ENCODE data around the gene TBC1D8.
"Not testable (repeated sequence)": the region's sequence is repeated elsewhere in the genome, so short reads cannot be mapped to it uniquely, and the experiment has no call there.

The TBC1D8 gene

GRCh38 chr2:101151146-101151858 is at the start of gene TBC1D8:
Gene TBC1D8, minus strand, starts transcription at chr2:101151382. Its CDS starts 129 bp downstream, at chr2:101151253.
- peak; percentile 76 for DNase-seq

- no peak for DNase-seq
These were observed 49.5 kb upstream of the TBC1D8 start for GRCh38 chr2:101200676-101201075.

- DNase-seq: no peak
These were observed 48.1 kb upstream of the TBC1D8 start for GRCh38 chr2:101199251-101199791.

DNA sequence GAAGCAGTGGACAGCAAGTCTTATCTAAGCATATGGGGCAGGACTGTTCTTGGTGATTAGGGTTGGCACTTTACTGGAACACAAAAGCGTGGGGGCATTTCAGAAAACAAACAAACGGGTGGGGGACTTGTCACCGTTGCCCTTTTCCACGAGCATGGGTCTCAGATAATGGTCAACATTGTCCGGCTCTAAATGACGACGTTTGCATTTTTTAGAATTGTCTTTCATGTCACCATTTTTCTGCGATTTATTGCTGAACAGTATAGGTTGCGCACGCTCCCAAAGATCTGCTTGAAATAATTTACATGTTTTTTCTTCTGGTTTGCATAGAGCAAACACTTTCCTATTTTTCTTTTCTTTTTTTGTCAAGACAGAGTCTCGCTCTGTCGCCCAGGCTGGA is 46.6 kb upstream of the TBC1D8 start:
- DNase-seq: no peak

DNA sequence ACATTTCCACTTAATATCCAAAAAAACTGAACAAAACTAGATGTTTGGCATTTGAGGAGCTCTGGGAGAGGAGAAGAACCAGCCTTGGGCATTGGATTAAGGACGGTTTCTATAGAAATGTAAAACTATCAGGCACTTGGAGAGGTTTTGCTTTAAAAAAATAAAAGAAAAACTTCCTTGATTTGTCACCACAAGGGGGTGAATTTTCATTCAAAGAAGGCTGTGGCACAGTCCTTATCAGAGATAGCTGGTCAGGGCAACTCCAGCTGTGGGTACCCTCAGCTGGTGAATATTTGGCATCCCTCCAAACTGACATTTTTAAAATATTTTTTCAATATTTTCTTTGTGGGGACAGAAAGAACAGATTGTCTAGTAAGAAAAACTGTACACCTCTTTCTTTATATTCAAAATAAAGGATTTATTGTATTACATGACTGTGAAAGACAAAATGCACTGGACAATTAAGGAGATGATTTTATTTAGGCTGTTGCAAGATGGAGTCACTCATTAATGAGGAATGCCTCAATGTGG is 46.1 kb upstream of the TBC1D8 start:
- DNase-seq: no peak

GRCh38 chr2:101195871-101196661 is 44.9 kb upstream of the TBC1D8 start:
- no peak for DNase-seq

GRCh38 chr2:101193033-101193626 is 41.9 kb upstream of the TBC1D8 start:
- DNase-seq: no peak

DNA sequence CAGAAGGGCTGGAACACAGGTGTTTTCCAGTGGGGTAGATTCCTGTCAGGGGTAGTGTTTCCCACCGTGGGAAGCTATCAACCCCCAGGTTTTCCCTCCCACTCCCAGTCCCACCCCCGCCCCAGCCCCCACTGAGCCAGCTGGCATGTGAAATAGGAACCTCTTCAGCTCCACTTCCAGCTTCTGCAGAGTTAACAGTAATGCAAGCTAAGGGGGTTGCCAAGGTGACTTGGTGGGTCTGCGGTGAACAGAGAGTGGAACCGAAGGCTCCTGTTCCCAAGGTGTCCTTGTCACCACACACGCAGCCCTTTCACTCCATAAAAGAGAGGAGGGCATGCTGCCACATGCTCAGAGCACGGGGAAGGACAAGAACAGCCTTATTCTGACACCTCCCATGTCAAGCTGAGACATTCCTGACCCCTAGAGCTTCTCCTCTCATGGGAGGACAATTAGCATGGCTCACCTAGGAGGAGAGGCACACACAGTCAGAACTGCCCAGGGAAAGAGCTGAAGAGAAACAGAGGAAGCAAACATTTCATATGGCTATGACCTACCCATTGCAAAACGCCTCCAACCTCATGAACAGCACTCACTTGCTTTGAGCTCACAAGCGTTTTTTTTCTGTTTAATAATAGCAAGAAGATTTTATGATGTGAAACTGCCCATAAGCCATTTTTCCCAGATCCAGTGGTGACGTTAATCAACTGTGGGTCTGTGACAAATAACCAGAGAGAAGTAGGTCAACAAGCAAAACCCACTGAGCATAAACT is 39.8 kb upstream of the TBC1D8 start:
- no peak for DNase-seq

DNA sequence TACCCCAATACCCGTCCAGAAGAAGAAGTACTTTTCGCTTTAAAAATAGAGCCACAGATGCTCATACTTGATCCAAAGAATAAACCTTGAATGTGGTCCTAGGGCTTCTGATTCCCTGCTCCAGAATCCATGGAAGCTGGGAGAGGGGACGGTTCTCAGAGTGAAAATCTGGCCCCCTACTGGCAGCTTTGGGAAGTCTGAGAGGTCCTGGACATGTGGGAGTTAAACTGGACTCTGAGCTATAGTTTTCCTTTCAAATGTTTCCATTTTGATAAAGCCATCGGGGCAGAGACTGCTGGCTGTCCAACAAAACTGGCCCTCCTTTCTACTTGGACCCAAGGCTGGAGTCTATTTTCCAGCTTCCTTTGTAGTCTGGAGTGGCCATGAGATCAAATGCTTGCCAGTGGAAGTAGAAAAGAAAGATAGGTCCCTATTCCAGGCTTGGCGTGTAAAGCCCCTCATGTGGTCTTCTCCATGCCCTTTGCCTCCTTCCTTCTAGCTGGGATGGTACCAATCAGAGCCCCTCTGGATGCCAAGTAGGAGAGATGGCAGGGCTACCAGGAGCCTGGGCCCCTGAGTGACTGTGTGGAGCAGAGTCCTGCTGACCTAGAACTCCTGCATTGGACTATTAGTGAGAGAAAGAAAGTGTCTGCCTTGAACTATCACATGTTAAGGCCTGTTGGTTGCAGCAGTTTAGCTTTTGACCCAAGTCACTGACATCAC is 37.7 kb upstream of the TBC1D8 start:
- DNase-seq: no peak

DNA sequence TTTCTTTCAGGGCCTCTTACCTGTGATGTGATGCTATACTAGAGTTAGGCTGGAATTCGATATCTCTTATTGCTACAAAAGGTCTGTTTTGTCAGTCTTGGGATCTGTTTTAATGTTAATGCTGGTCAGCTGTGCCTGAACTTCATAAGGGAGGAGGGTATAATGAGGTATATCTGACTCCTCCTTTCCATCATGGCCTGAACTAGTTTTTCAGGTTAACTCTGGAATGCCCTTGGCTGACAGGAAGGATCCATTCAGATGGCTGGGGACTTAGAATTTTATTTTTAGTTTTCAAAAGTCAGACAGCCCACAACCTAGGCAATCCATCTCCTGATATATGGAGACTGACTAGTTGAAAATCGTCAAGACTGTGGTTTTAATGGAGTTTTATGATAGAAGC is 35.9 kb upstream of the TBC1D8 start:
- no peak for DNase-seq

GRCh38 chr2:101185656-101186055 is 34.5 kb upstream of the TBC1D8 start:
- no peak for DNase-seq

DNA sequence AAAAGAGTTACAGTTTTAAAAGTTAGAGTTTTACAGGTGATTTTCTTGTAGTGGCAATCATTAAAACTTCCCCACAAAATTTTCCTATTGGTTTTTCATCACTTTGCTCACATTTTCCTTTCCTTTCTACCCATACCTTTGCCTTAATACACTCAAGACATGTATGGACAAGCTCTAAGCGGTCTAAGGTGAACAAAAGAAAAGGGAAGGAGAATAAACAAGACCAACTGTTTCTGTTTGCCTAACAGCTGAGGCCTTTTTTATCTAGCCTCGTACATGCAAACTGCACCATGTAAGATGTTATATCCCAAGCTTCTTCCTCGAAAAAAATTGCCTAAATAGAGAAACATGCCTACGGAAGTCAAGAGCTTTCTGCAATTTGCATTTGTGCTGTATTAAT is 33.9 kb upstream of the TBC1D8 start:
- DNase-seq: no peak

DNA sequence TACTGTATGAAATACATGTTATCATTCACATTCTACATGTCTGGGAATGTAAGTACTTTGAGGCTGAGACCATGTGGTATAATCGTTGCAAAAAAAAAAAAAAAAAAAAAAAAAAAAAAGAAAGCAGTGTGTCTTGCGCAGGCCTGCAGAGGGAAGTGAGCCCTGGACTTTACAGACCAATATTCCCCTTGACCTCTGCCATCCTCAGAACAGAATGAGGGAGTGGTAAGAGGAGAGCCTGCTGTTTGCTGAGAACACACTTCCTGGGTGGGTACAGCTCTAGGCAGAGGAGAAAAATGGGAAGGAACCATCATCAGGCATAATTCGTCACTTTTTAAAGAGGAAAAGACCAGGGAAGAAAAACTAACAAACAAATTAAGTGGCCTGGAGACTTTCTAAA is 28.8 kb upstream of the TBC1D8 start:
- no peak for DNase-seq

GRCh38 chr2:101176803-101177202 is 25.6 kb upstream of the TBC1D8 start:
- no peak for DNase-seq

DNA sequence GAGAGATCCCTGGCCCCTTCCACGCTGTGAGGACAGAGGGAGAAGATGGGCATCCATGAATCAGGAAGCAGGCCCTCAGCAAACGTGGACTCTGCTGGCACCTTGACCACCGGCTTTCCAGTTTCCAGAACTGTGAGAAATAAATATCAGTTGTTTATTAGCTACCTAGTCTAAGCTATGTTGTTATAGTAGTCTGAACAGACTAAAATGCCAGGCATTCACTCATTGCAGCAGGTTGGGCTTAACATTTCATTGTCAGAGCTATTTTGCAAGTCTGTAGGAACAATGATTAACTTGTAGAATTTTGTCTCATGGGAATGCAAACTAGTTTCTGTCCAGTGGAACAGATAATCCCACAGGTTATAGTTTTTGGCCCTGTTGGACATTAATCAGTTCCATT is 24.8 kb upstream of the TBC1D8 start:
- DNase-seq: no peak

DNA sequence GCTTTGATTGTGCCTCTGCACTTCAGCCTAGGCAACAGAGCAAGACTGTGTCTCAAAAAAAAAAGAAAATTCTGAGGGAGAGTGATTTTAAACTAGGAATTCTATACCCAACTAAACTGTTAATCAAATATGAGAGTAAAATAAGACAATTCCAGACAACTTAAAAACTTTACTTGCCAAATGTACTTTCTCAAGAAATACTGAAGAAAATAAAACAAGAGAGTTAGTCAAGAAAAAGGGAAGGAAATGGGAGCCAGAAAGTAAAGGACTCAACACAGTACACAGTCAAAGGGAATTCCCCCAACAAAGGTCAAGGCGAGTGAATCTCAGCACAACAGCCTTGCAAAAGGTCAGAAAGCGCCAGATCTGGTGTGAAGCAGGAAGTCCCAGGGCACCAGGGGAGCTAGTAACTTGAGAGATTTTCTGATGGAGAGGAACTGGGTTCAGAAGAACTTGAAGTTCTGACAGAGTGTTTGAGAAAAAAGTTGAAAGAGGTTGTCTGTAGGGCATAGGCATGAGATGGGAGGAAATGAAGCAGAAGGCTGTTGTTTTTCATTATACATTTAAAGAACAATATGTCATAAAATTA is 22.6 kb upstream of the TBC1D8 start:
- no peak for DNase-seq

DNA sequence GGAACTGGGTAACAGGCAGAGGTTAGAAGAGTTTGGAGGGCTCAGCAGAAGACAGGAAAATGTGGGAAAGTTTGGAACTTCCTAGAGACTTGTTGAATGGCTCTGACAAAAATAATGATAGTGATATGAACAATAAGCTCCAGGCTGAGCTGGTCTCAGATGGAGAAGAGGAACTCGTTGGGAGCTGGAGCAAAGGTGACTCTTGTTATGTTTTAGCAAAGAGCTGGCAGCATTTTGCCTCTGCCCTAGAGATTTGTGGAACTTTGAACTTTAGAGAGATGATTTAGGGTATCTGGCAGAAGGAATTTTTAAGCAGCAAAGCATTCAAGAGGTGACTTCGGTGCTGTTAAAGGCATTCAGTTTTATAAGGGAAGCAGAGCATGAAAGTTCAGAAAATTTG is 18.6 kb upstream of the TBC1D8 start:
- not testable (repeated sequence) for DNase-seq

- DNase-seq: no peak
These were observed 17.5 kb upstream of the TBC1D8 start for GRCh38 chr2:101168706-101169105.

DNA sequence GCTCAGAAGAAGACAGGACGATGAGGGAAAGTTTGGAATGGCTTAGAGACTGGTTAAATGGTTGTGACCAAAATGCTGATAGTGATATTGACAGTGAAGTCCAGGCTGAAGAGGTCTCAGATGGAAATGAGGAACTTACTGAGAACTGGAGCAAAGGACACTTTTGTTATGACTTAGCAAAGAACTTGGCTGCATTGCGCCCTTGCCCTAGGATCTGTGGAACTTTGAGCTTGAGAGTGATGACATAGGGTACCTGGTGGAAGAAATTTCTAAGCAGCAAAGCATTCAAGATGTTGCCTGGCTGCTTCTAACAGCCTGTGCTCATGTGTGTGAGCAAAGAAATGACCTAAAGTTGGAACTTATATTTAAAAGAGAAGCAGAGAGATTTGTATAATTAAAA is 16.4 kb upstream of the TBC1D8 start:
- DNase-seq: not testable (repeated sequence)

DNA sequence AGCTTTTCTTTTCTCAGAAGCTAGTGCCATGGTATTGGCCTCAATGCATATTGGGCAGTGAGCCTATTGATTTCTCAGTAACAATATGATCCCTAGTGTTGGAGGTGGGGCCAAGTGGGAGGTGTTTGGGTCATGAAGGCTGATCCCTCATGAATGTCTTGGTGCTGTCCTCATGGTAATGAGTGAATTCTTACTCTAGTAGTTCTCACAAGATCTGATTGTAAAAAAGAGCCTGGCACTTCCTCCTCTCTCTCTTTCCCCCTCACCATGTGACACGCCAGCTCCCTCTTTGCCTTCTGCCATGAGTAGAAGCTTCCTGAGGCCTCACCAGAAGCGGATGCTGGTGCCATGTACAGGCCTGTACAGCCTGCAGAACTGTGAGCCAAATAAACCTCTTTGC is 12.8 kb upstream of the TBC1D8 start:
- DNase-seq: no peak

- no peak for DNase-seq
These were observed 11.6 kb upstream of the TBC1D8 start for GRCh38 chr2:101162561-101163330.
